Effector memory CD4-positive, alpha-beta T cell (primary cell): ENCODE results near the gene COL20A1.
A peak's percentile ranks its signal among the peaks of the same experiment; 100 is the strongest.

Source experiments
- DNase-seq, 3 donors: peaks; one replicate each; pipeline ENCODE4 v3.0.0-alpha.2; 2020
- H3K27ac ChIP-seq: 2 replicates; pipeline ENCODE4 v1.7.0; 2013; ENCODE audit warnings: mild to moderate bottlenecking, low read length, moderate library complexity; ENCODE audit not compliant: insufficient read depth, poor library complexity, severe bottlenecking
- H3K27me3 ChIP-seq: replicated peaks from 2 replicates; pipeline ENCODE4 v1.7.0; 2013; ENCODE audit warnings: mild to moderate bottlenecking, low read length; ENCODE audit not compliant: insufficient read depth, control insufficient read depth, poor library complexity, severe bottlenecking
- H3K36me3 ChIP-seq: 2 replicates; pipeline ENCODE4 v1.7.0; 2013; ENCODE audit warnings: mild to moderate bottlenecking, low read length, moderate library complexity; ENCODE audit not compliant: control insufficient read depth, insufficient read depth
- H3K4me1 ChIP-seq: 2 replicates; pipeline ENCODE4 v1.7.0; 2013; ENCODE audit warnings: low read length, mild to moderate bottlenecking; ENCODE audit not compliant: control insufficient read depth, insufficient read depth, poor library complexity, severe bottlenecking
- H3K4me3 ChIP-seq: 2 replicates; pipeline ENCODE4 v1.7.0; 2013; ENCODE audit warnings: low read length, low read depth, mild to moderate bottlenecking; ENCODE audit not compliant: insufficient read depth, poor library complexity, severe bottlenecking
- H3K9me3 ChIP-seq: 2 replicates; pipeline ENCODE4 v1.7.0; 2013; ENCODE audit warnings: mild to moderate bottlenecking, low read length, moderate library complexity; ENCODE audit not compliant: control insufficient read depth

COL20A1 gene

DNA sequence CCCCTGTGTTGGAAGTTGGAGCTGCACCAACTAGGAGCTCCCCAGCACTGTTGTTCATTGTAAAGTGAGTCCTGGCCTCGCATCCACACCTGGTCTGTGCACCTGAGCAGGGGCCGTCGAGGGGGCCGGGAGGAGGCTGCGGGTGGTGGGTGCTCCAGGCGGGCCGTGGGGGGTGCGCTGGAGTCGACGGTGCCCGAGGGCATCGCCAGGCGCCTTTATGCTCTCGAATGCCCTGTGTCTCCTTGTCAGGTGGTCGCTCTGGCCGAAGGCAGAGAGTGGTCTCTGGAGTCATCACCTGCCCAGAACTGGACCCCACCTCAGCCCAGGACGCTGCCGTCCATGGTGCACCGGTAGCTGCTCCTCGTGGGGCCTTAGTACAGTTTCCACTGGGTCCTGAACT is 16.0 kb upstream of the COL20A1 start:
- no peak for DNase-seq
- H3K36me3 ChIP-seq: peaks cover 58% of the 10 kb centered on the region
- no peak overlapping the region for H3K4me3 ChIP-seq
- H3K4me1 ChIP-seq: peaks cover 10% of the 10 kb centered on the region
- H3K9me3 ChIP-seq: no peaks in the 10 kb centered on the region
- no peak overlapping the region for H3K27ac ChIP-seq
- H3K27me3 ChIP-seq: no peaks in the 10 kb centered on the region

DNA sequence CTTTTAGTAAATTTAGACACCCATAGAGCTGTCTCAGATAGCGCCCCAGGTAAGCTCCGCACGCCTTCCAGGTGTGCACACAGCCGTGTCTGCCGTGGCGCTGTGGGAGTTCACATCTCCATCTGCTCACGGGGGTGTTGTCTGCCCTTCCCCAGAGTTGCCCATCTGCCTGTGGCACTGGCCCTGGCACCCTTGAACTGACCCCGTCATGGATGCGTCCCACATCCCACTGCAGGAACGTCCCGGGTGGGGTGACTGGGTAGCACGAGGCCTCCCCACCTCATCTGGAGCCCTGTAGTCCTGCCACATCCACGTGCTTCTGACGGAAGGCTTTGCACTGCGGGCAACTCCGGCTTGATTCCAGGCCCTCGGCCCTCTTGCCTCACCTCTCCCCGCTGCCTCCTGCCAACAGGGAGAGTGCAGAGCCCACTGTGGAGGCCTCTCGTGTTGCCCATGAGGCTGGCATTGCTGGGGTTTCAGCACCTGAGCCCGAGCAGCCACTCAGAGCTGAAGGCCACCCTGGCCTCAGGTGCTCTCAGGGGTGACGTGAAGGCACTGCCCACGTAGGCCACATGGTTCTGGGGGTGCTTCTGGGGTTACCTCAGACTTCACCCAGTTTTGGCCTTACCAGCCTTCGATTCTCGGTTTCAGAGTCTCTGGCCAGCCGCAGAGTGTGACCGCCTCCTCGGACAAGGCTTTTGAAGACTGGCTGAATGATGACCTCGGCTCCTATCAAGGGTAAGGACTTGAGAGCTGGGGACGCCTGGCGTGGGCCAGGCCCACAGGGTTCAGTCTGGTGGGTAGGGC is 15.3 kb upstream of the COL20A1 start:
- no peak overlapping the region for H3K27ac ChIP-seq
- H3K36me3 ChIP-seq: peaks cover 62% of the 10 kb centered on the region
- no peaks in the 10 kb centered on the region for H3K27me3 ChIP-seq
- H3K9me3 ChIP-seq: no peaks in the 10 kb centered on the region
- H3K4me1 ChIP-seq: peaks cover 10% of the 10 kb centered on the region
- no peak overlapping the region for H3K4me3 ChIP-seq
- DNase-seq: no peak

GRCh38 chr20:63278661-63279060 is 14.3 kb upstream of the COL20A1 start:
- no peaks in the 10 kb centered on the region for H3K9me3 ChIP-seq
- H3K36me3 ChIP-seq: peaks cover 66% of the 10 kb centered on the region
- H3K4me1 ChIP-seq: peaks cover 6% of the 10 kb centered on the region
- no peak overlapping the region for H3K4me3 ChIP-seq
- H3K27me3 ChIP-seq: no peaks in the 10 kb centered on the region
- H3K27ac ChIP-seq: no peak overlapping the region
- no peak for DNase-seq

- Histone ChIP-seq H3K27ac (no peak overlapping the region), H3K4me1 (peaks cover 3% of the 10 kb centered on the region), H3K9me3 (no peaks in the 10 kb centered on the region), H3K36me3 (peaks cover 66% of the 10 kb centered on the region), H3K27me3 (no peaks in the 10 kb centered on the region), H3K4me3 (no peak overlapping the region)
- no peak for DNase-seq
Observed at GRCh38 chr20:63279931-63280330, 13.1 kb upstream of the COL20A1 start.

DNA sequence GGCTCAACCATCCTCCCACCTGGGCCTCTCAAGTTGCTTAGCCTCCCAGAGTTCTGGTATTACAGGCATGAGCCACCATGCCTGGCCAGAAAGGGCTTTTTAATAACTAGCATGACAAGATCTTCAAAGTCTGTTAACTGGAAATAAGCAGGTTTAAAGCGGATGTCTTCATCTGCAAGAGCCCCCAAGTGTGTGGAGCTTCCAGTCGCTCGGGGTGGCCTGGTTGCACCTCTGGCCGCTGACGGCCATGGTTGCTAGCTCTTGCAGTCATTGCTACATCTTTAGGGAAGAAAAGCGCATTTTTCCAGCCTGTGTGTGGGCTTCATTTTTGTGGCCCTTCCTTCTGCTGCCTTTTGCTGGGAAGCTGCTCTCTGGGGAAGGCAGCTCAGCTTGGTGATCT is 12.6 kb upstream of the COL20A1 start:
- Histone ChIP-seq H3K36me3 (peaks cover 66% of the 10 kb centered on the region), H3K27ac (no peak overlapping the region), H3K9me3 (no peaks in the 10 kb centered on the region), H3K4me1 (peaks cover 3% of the 10 kb centered on the region), H3K4me3 (no peak overlapping the region), H3K27me3 (no peaks in the 10 kb centered on the region)
- DNase-seq: no peak

DNA sequence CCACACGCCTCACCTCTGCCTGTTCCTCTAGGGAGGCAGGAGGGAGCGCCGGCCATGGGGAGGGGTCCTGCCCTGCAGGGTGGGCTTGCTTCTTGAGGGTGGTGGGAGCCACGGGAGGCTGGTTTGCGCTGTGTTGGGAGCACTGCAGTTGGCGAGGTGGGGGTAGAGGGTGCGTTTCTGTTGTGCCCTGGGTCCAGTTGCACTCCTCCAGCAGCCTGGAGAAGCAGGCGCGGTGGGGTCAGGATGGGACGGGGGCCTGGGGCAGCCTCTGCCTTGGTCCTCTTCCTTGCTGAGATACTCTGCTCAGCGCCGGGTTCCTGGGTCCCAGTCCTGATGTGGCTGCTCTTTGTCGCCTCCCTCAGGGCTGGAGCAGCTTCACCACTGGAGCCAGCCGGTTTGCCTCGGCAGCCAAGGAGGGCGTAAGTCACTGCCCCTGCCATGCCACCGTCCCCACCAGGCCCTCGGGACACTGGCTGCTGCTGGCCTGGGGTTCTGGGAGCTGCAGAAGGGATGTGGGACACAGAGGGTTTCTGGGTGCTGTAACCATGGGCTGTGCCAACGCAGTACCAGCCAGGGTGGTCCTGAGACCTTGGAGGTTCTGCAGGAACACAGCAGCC is 11.9 kb upstream of the COL20A1 start:
- DNase-seq: no peak
- peaks cover 3% of the 10 kb centered on the region for H3K4me1 ChIP-seq
- peaks cover 64% of the 10 kb centered on the region for H3K36me3 ChIP-seq
- no peaks in the 10 kb centered on the region for H3K27me3 ChIP-seq
- H3K9me3 ChIP-seq: no peaks in the 10 kb centered on the region
- H3K4me3 ChIP-seq: no peak overlapping the region
- H3K27ac ChIP-seq: no peak overlapping the region

- no peaks in the 10 kb centered on the region for H3K9me3 ChIP-seq
- no peak overlapping the region for H3K4me3 ChIP-seq
- H3K27me3 ChIP-seq: no peaks in the 10 kb centered on the region
- no peak for DNase-seq
- H3K4me1 ChIP-seq: peaks cover 3% of the 10 kb centered on the region
- peaks cover 60% of the 10 kb centered on the region for H3K36me3 ChIP-seq
- no peak overlapping the region for H3K27ac ChIP-seq
Observed at GRCh38 chr20:63281742-63282665, 11.0 kb upstream of the COL20A1 start.

GRCh38 chr20:63282946-63283345 is 10.0 kb upstream of the COL20A1 start:
- no peaks in the 10 kb centered on the region for H3K9me3 ChIP-seq
- no peaks in the 10 kb centered on the region for H3K27me3 ChIP-seq
- H3K27ac ChIP-seq: no peak overlapping the region
- peaks cover 58% of the 10 kb centered on the region for H3K36me3 ChIP-seq
- peaks cover 3% of the 10 kb centered on the region for H3K4me1 ChIP-seq
- no peak overlapping the region for H3K4me3 ChIP-seq
- no peak for DNase-seq

DNA sequence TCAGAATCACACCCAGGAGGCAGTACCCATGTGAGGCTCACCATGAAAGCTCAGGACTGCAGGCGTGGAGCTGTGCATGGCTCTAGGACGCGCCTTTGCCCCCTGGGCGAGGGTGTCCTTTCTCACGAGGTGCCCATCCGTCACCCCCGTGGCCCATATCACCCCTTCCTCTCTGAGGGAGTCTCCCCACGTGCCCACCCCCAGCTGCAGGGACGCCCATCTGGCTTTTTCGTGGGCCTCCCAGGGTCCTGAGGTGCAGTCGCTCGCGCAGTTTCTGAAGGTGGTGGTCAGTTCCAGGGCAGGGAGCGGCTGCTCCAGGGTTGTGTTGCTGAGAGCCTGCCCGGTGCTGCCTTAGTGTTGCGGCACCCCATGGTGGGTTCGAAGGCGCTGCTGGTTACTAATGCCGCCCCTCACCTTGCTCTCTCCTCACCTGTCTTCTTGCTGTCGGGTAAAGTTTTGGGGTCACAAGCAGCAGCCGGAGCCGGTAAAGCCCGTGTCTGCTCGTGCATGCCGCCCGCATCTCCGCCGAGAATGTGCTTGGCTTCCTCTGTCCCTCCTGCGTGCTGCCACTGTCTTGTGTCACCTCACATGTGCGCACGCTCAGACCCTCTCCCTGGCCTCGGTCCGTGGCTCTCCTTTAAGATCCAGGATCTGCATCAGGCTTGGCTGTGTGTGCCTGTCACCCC is 9.4 kb upstream of the COL20A1 start:
- Histone ChIP-seq H3K9me3 (no peaks in the 10 kb centered on the region), H3K4me3 (peak overlapping the region; percentile 28), H3K27me3 (no peaks in the 10 kb centered on the region), H3K4me1 (peaks cover 3% of the 10 kb centered on the region), H3K27ac (no peak overlapping the region), H3K36me3 (peaks cover 58% of the 10 kb centered on the region)
- no peak for DNase-seq
